Measurements from ENCODE around the gene CXCL11. TPM values are rescaled to one million over a fixed set of nuclear protein-coding genes. Genes with fewer than 3 reads are reported as not detected.

The CXCL11 gene
- polyA plus RNA-seq, 1 donor (not counting 4 experiments of a cell fraction or from before 2014, with no cell fraction given) = 0.93 TPM

GRCh38 chr4:76003035-76003434, 32.8 kb downstream of the CXCL11 start:
- dilution Hi-C loops (cut with MboI; ENCODE audit: extremely low pct_ligation_motif_present, low sequenced_read_pairs) = no loop called here

GRCh38 chr4:76002176-76002575, 33.7 kb downstream of the CXCL11 start:
- dilution Hi-C loops (cut with MboI; ENCODE audit: extremely low pct_ligation_motif_present, low sequenced_read_pairs) = no loop called here

More at GRCh38 chr4:76003035-76003434, 32.8 kb downstream of the CXCL11 start:
- H3K27me3 ChIP-seq (ENCODE audit: control insufficient read depth, extremely low read depth, insufficient read depth, low read length) = no peaks in the 10 kb centered on the region
- TF ChIP-seq CTCF (optimal IDR thresholded peaks at IDR 0.05 in 1 of 3, IDR thresholded peaks at IDR 0.05 in 1 of 3, conservative IDR thresholded peaks at IDR 0.05 in 1 of 3; ENCODE audit: extremely low read depth in 1 of 3, insufficient read depth in 2 of 3, low read length in 3 of 3) (no peak), EZH2 (IDR thresholded peaks at IDR 0.05; ENCODE audit: low read length) (no peak)
- no peak for DNase-seq (ENCODE audit: low read depth, low spot score)
- no peaks in the 10 kb centered on the region for H4K20me1 ChIP-seq (ENCODE audit: control insufficient read depth, extremely low read depth, insufficient read depth, low read length)
- no peak overlapping the region for H3K27ac ChIP-seq (ENCODE audit: control insufficient read depth, insufficient read depth, low read length)
- H3K4me1 ChIP-seq (ENCODE audit: control insufficient read depth, extremely low read depth, insufficient read depth, low read length) = peaks cover 9% of the 10 kb centered on the region
- no peak overlapping the region for H2AFZ ChIP-seq (ENCODE audit: control insufficient read depth, low read length)
- H3K4me3 ChIP-seq (ENCODE audit: control insufficient read depth in 2 of 3, extremely low read depth in 1 of 3, insufficient read depth in 2 of 3, low read depth in 1 of 3, low read length in 3 of 3) = no peak overlapping the region
- FAIRE-seq = no peak
- no peaks in the 10 kb centered on the region for H3K36me3 ChIP-seq (ENCODE audit: control insufficient read depth in 2 of 2, extremely low read depth in 1 of 2, insufficient read depth in 2 of 2, low read length in 2 of 2)
- H3K9me1 ChIP-seq (ENCODE audit: control insufficient read depth, extremely low read depth, insufficient read depth, low read length) = no peaks in the 10 kb centered on the region
- no peaks in the 10 kb centered on the region for H3K79me2 ChIP-seq (ENCODE audit: control insufficient read depth, insufficient read depth, low read length)
- no peaks in the 10 kb centered on the region for H3K9me3 ChIP-seq (ENCODE audit: control insufficient read depth, low read depth, low read length)
- no peak overlapping the region for H3K9ac ChIP-seq (ENCODE audit: control insufficient read depth, extremely low read depth, insufficient read depth, low read length)
- no peak overlapping the region for H3K4me2 ChIP-seq (ENCODE audit: control insufficient read depth, extremely low read depth, insufficient read depth, low read depth, low read length)

More at GRCh38 chr4:76002176-76002575, 33.7 kb downstream of the CXCL11 start:
- Histone ChIP-seq H4K20me1 (ENCODE audit: control insufficient read depth, extremely low read depth, insufficient read depth, low read length) (no peaks in the 10 kb centered on the region), H3K27ac (ENCODE audit: control insufficient read depth, insufficient read depth, low read length) (no peak overlapping the region), H3K9me3 (ENCODE audit: control insufficient read depth, low read depth, low read length) (no peaks in the 10 kb centered on the region), H3K4me1 (ENCODE audit: control insufficient read depth, extremely low read depth, insufficient read depth, low read length) (peaks cover 4% of the 10 kb centered on the region), H3K4me2 (ENCODE audit: control insufficient read depth, extremely low read depth, insufficient read depth, low read depth, low read length) (no peak overlapping the region), H3K9me1 (ENCODE audit: control insufficient read depth, extremely low read depth, insufficient read depth, low read length) (no peaks in the 10 kb centered on the region), H3K36me3 (ENCODE audit: control insufficient read depth in 2 of 2, extremely low read depth in 1 of 2, insufficient read depth in 2 of 2, low read length in 2 of 2) (no peaks in the 10 kb centered on the region), H3K79me2 (ENCODE audit: control insufficient read depth, insufficient read depth, low read length) (no peaks in the 10 kb centered on the region), H3K27me3 (ENCODE audit: control insufficient read depth, extremely low read depth, insufficient read depth, low read length) (no peaks in the 10 kb centered on the region), H3K4me3 (ENCODE audit: control insufficient read depth in 2 of 3, extremely low read depth in 1 of 3, insufficient read depth in 2 of 3, low read depth in 1 of 3, low read length in 3 of 3) (no peak overlapping the region), H3K9ac (ENCODE audit: control insufficient read depth, extremely low read depth, insufficient read depth, low read length) (no peak overlapping the region), H2AFZ (ENCODE audit: control insufficient read depth, low read length) (no peak overlapping the region)
- FAIRE-seq (no peak), DNase-seq (ENCODE audit: low read depth, low spot score) (no peak)
- TF ChIP-seq EZH2 (IDR thresholded peaks at IDR 0.05; ENCODE audit: low read length) (no peak), CTCF (optimal IDR thresholded peaks at IDR 0.05 in 1 of 3, IDR thresholded peaks at IDR 0.05 in 1 of 3, conservative IDR thresholded peaks at IDR 0.05 in 1 of 3; ENCODE audit: extremely low read depth in 1 of 3, insufficient read depth in 2 of 3, low read length in 3 of 3) (no peak)

Data from keratinocyte (primary cell).